Activated CD4-positive, alpha-beta memory T cell treated with anti-CD3 and anti-CD28 coated beads for 36 hours (primary cell): ENCODE measurements around the gene CCL17. TPM values are rescaled to one million over a fixed set of nuclear protein-coding genes. Genes with fewer than 3 reads are reported as not detected.

Experiments used
- CTCF ChIA-PET: fragments of 350-600 bp; sonication (Branson Sonifier 250); formaldehyde crosslinking; loops from one replicate; lab custom pipeline; 2021; ENCODE audit warnings: antibody characterized with exemption, inconsistent platforms; lab: Charles Lee
- POLR2A ChIA-PET: fragments of 350-600 bp; sonication (Branson Sonifier 250); formaldehyde crosslinking; loops from one replicate; lab custom pipeline; 2021; ENCODE audit warnings: antibody characterized with exemption; lab: Charles Lee
- DNase-seq: peaks from one replicate; pipeline ENCODE4 v3.0.0-alpha.2; 2020
- H3K27ac Mint-ChIP-seq: one replicate; pipeline ENCODE4 v1.8.0; 2021; ENCODE audit warnings: mixed read lengths
- H3K27me3 Mint-ChIP-seq: one replicate; pipeline ENCODE4 v1.8.0; 2021; ENCODE audit warnings: mixed read lengths
- H3K36me3 Mint-ChIP-seq: one replicate; pipeline ENCODE4 v1.8.0; 2021; ENCODE audit warnings: mixed read lengths
- H3K4me1 Mint-ChIP-seq: one replicate; pipeline ENCODE4 v1.8.0; 2021; ENCODE audit warnings: low read depth, mixed read lengths
- H3K4me3 Mint-ChIP-seq: one replicate; pipeline ENCODE4 v1.8.0; 2021; ENCODE audit warnings: mild to moderate bottlenecking, mixed read lengths
- H3K9me3 Mint-ChIP-seq: one replicate; pipeline ENCODE4 v1.8.0; 2021; ENCODE audit warnings: mixed read lengths
- intact Hi-C: fragments of 100-400 bp; cut with micrococcal nuclease; formaldehyde crosslinking; loops from one replicate; pipeline ENCODE4 v1.15.1; 2023
- total RNA-seq, 2 experiments: library from RNA; stranded (reverse); gene quantifications; one replicate each; pipeline ENCODE4 v1.2.3, GENCODE V29; 2021

The CCL17 gene
- total RNA-seq, 2 experiments from 2014 or later: 1.6 to 3.1 TPM

DNA sequence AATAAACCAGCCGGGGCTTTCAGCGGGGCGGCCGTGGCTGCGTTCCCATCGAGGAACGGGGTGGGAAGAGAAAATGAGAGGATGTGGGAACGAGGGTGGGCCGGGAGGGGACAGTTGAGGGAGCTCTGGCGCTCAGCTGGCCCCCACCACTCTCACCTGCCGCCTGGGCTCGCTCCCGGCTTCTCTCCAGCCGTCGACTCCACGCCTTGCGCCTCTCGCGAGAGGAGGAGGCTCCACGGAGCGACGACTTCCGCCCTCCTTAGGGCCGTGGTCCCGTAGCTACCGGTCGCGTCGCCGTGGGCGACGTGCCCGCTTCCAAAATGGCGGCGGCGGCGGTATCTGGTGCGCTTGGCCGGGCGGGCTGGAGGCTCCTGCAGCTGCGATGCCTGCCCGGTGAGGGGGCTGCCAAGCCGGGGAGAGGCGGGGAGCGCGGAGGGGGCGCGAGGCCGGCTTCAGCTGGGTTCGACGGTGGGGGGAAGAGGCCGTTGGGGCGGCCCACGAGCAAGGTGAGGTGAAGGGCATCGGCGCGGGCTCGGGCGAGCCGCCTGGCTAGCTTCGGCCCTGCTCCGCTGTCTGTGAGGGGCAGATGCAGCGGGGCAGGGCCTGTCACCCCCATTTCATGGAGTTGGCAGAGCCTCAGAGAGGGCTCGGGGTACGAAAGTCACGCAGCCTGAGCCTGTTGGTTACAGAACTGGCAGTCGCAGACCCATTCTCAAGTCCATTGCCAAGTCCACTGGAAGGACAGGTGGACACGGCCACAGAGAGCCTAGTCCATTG is 42.8 kb downstream of the CCL17 start, which contains the start of the genes CIAPIN1 and COQ9:
CIAPIN1 (minus strand) TSS at position 200 of the 777 bp plus-strand sequence. CDS start 6,457 bp downstream, outside the sequence.
COQ9 (plus strand) TSS at position 294 of the 777 bp plus-strand sequence; CDS start at position 321, 27 bp downstream.
- H3K4me3 Mint-ChIP-seq: peak within 1 kb of the TSS; percentile 91
- no peaks in the 10 kb centered on the region for H3K9me3 Mint-ChIP-seq
- peaks cover 4% of the 10 kb centered on the region for H3K36me3 Mint-ChIP-seq
- ChIA-PET POLR2A (interaction anchor here (0.5 to 3.9 kb wide), 16 partner anchors 8 to 458 kb away, joined by 3 to 26 read pairs (median 4); partner anchors contain the start of genes ARL2BP, KATNB1, NLRC5 and POLR2C), CTCF (interaction anchor here (0.7 to 7.5 kb wide), 13 partner anchors 13 to 147 kb away, joined by 3 to 51 read pairs (median 4); partner anchors contain the start of genes DOK4 and POLR2C)
- intact Hi-C loops: loop anchor here (1.0 to 2.0 kb wide), 4 partner anchors 15 to 261 kb away; partner anchors contain the start of genes ARL2BP, POLR2C, PSME3IP1 and RSPRY1
- DNase-seq: peak; percentile 96
- H3K4me1 Mint-ChIP-seq: peaks cover 28% of the 10 kb centered on the region
- peak within 1 kb of the TSS; percentile 70 for H3K27ac Mint-ChIP-seq
- H3K27me3 Mint-ChIP-seq: no peaks in the 10 kb centered on the region

DNA sequence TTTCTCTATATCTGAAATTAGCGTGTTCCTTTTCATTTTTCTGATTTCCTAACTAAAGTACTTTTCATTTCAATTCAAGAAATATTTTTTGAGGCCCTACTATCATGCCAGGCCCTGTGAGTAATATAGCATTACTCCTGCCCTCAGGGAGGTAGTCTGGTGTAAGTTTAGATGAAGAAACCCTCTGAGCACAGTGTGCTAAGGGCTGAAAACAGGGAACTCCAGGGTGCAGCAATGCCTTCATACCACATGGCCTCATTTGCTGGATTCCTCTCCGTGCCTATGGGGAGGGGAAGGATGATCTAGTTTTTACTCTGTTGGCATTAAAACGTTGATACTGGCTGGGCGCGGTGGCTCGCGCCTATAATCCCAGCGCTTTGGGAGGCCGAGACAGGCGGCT is 47.5 kb downstream of the CCL17 start:
- no peak overlapping the region for H3K27ac Mint-ChIP-seq
- H3K36me3 Mint-ChIP-seq: peaks cover 10% of the 10 kb centered on the region
- no peaks in the 10 kb centered on the region for H3K9me3 Mint-ChIP-seq
- ChIA-PET POLR2A (interaction anchor here (0.6 kb wide), 1 partner anchor 16 kb away, joined by 3 read pairs; no protein-coding TSS in a partner anchor), CTCF (interaction anchor here (0.6 to 1.0 kb wide), 2 partner anchors 10 to 24 kb away, joined by 3 to 5 read pairs; partner anchors contain the start of gene POLR2C)
- no peaks in the 10 kb centered on the region for H3K27me3 Mint-ChIP-seq
- peaks cover 11% of the 10 kb centered on the region for H3K4me1 Mint-ChIP-seq
- DNase-seq: no peak
- H3K4me3 Mint-ChIP-seq: no peak overlapping the region
- intact Hi-C loops: no loop called here

DNA sequence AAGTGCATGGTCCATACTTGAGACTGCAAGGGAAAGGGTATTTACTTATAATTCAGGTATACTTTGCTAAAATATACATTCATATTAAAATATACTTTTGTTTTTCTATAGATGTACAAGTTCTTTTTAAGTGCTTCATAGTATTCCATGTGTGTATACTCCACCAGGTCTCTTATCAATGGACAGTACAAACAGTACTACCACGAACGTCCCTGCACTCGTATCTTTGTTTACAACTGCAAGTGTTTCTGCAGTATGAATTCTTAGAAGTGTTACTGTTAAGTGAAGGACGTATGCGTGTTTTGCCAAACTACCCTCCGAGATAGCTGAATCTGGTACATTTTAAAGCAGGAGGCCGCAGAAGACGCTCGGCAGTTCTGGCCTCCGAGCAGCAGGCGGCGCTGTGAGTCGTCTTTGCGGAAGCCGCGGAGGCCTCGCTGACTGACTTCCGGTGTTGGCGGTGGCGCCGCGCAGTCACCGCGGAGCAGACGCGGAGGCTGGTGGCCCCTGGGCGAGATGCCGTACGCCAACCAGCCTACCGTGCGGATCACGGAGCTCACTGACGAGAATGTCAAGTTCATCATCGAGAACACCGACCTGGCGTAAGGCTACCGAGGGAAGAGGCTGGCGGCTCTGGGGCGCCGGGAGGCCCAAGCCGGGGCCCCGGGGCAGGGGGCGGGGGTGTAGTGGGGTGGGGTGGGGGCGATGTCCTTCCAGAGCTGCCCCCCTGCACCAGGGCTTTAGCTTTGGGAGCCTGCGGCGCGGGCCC is 57.8 kb downstream of the CCL17 start, which contains the start of gene POLR2C:
POLR2C (plus strand) TSS at position 471 of the 769 bp plus-strand sequence; CDS start at position 517, 46 bp downstream.
- Mint-ChIP-seq H3K4me1 (peaks cover 34% of the 10 kb centered on the region), H3K9me3 (no peaks in the 10 kb centered on the region), H3K27me3 (no peaks in the 10 kb centered on the region), H3K36me3 (peaks cover 22% of the 10 kb centered on the region), H3K27ac (peak within 1 kb of the TSS; percentile 98), H3K4me3 (peak within 1 kb of the TSS; percentile 100)
- POLR2A ChIA-PET: interaction anchor here (0.6 to 2.9 kb wide), 12 partner anchors 9 to 277 kb away, joined by 3 to 26 read pairs (median 4); partner anchors contain the start of genes ARL2BP, CCDC102A, CIAPIN1 and COQ9
- intact Hi-C loops: loop anchor here (1.0 to 5.0 kb wide), 5 partner anchors 14 to 275 kb away; partner anchors contain the start of genes CCDC102A, CIAPIN1, COQ9 and KATNB1
- CTCF ChIA-PET: interaction anchor here (0.5 to 3.7 kb wide), 25 partner anchors 9 to 163 kb away, joined by 3 to 51 read pairs (median 5); partner anchors contain the start of genes ADGRG5, CIAPIN1, COQ9 and DOK4
- peak; percentile 95 for DNase-seq

DNA sequence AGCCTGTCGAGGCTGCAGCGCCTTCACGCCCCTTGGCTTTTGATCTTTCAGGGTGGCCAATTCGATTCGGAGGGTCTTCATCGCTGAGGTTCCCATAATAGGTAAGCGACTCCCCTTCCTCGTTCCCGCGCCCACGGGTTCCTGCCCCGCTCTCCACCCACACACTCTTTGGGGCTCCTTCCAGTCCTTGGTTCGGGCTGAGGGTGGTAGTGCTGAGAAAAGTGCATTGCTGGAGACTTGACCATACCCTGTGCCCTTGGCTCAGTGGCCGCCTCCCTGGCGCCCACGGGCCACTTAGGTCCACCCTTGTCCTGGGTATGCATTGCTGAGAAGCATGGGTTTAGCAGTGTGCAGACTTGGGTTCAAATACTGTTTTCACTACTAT is 58.4 kb downstream of the CCL17 start:
- peaks cover 34% of the 10 kb centered on the region for H3K4me1 Mint-ChIP-seq
- peaks cover 22% of the 10 kb centered on the region for H3K36me3 Mint-ChIP-seq
- CTCF ChIA-PET: interaction anchor here (1.1 to 3.7 kb wide), 20 partner anchors 8 to 163 kb away, joined by 3 to 51 read pairs (median 6); partner anchors contain the start of genes ADGRG5, CIAPIN1, COQ9 and DOK4
- no peaks in the 10 kb centered on the region for H3K9me3 Mint-ChIP-seq
- H3K4me3 Mint-ChIP-seq: peak overlapping the region; percentile 100
- intact Hi-C loops: loop anchor here (1.0 to 5.0 kb wide), 5 partner anchors 13 to 274 kb away; partner anchors contain the start of genes CCDC102A, CIAPIN1, COQ9 and KATNB1
- H3K27me3 Mint-ChIP-seq: no peaks in the 10 kb centered on the region
- peak; percentile 27 for DNase-seq
- POLR2A ChIA-PET: interaction anchor here (0.6 to 2.9 kb wide), 11 partner anchors 8 to 218 kb away, joined by 3 to 26 read pairs (median 4); partner anchors contain the start of genes ARL2BP, CCDC102A, CIAPIN1 and COQ9
- H3K27ac Mint-ChIP-seq: peak overlapping the region; percentile 98

DNA sequence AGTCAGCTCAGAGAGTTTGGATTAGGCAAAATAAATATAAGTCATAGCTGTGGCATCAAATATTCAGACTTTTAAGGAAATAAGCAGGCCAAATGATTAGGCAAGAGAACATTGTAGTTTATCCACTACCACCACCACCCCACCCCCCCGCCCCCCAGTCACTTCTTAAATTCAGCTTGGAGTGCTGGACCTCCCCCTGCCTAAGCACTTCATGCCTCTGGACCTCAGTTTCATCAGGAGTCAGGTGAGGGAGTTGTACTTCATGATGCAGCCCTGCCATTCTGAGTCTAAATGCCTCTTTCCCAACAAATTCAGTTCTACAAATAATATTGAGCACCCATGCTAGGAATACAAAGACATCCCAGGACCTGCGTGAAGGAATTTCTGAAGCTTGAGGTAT is 60.0 kb downstream of the CCL17 start:
- intact Hi-C loops: loop anchor here (5.0 kb wide), 2 partner anchors 162 to 273 kb away; partner anchors contain the start of gene KATNB1
- ChIA-PET CTCF (interaction anchor here (0.9 to 3.7 kb wide), 4 partner anchors 11 to 56 kb away, joined by 4 to 51 read pairs (median 8); partner anchors contain the start of genes CIAPIN1 and COQ9), POLR2A (interaction anchor here (0.6 to 1.4 kb wide), 2 partner anchors 10 to 75 kb away, joined by 3 to 4 read pairs; no protein-coding TSS in a partner anchor)
- Mint-ChIP-seq H3K4me3 (no peak overlapping the region), H3K36me3 (peaks cover 29% of the 10 kb centered on the region), H3K9me3 (no peaks in the 10 kb centered on the region), H3K27ac (peak overlapping the region; percentile 14), H3K27me3 (no peaks in the 10 kb centered on the region), H3K4me1 (peaks cover 37% of the 10 kb centered on the region)
- no peak for DNase-seq

Other genes starting within 250 kb of the CCL17 start
- 100 to 1,000 TPM; 101 to 102 TPM for gene PSME3IP1, start 218.7 kb upstream of the CCL17 start, total RNA-seq
- 10 to 100 TPM; 31.5 to 33.3 TPM for gene RSPRY1, start 218.4 kb upstream of the CCL17 start, total RNA-seq
- gene ARL2BP, start 159.5 kb upstream of the CCL17 start, total RNA-seq: 10 to 100 TPM; 16.4 to 16.9 TPM
- gene PLLP, start 120.1 kb upstream of the CCL17 start, total RNA-seq: not detected
- 1 to 10 TPM; 1.5 to 1.7 TPM for gene CCL22, start 46.0 kb upstream of the CCL17 start, total RNA-seq
- not detected for gene CX3CL1, start 32.3 kb upstream of the CCL17 start, total RNA-seq
- gene CIAPIN1, start 42.6 kb downstream of the CCL17 start, total RNA-seq: 10 to 100 TPM; 34.8 to 38.5 TPM
- 10 to 100 TPM; 29.8 to 33.0 TPM for gene COQ9, start 42.7 kb downstream of the CCL17 start, total RNA-seq
- gene POLR2C, start 57.9 kb downstream of the CCL17 start, total RNA-seq: 10 to 100 TPM; 52.5 to 57.0 TPM
- gene DOK4, start 81.7 kb downstream of the CCL17 start, total RNA-seq: 1 to 10 TPM; 5.5 to 7.1 TPM
- 1 to 10 TPM; 7.0 to 7.9 TPM for gene CCDC102A, start 131.8 kb downstream of the CCL17 start, total RNA-seq
- 1 to 10 TPM; 6.7 to 6.9 TPM for gene ADGRG5, start 137.9 kb downstream of the CCL17 start, total RNA-seq
- gene ADGRG1, start 223.9 kb downstream of the CCL17 start, total RNA-seq: 1 to 10 TPM; 4.7 to 6.0 TPM